Suprapubic skin (tissue), 4 donors: ENCODE data around the gene KARS1.

Experiments
- CTCF ChIP-seq, 2 donors: fragments of 200-600 bp in 1 of 2; fragments of 450-650 bp in 1 of 2; sonication (generic) in 1 of 2; IDR thresholded peaks; one replicate each; pipeline ENCODE4 v1.5.1; 2016 to 2019; ENCODE audit warnings: antibody characterized with exemption in 2 of 2, mild to moderate bottlenecking in 1 of 2, moderate library complexity in 1 of 2
- EP300 ChIP-seq: sonication (generic); formaldehyde crosslinking; IDR thresholded peaks from one replicate; pipeline ENCODE4 v1.6.1; 2017; ENCODE audit warnings: antibody characterized with exemption
- POLR2A ChIP-seq, 2 donors: fragments of 450-650 bp; IDR thresholded peaks; one replicate each; pipeline ENCODE4 v1.6.1; 2017; ENCODE audit warnings: antibody characterized with exemption in 2 of 2, mild to moderate bottlenecking in 2 of 2, moderate library complexity in 2 of 2
- POLR2AphosphoS5 ChIP-seq, 3 donors: sonication (generic); formaldehyde crosslinking; IDR thresholded peaks; one replicate each; pipeline ENCODE4 v1.6.1; 2017; ENCODE audit warnings: antibody characterized with exemption in 3 of 3

DNA sequence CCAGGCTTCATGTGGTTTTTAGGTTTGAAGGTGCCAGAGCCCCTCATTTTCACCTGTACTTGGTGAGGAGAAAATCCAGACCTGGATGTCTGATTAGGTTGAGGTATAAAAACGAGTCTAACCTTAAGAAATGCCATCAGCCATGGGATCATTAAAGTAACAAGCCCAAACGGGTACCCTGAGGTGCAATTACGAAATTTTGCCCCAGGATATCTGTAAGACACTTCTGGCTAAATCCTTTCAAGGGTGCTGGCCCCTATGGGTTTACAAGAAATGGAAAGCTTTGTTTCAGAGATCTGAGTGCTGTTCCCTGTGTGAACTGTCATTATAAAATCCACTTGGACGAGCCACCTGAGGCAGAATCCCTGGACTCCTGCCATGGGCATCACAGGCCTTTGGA lies 44.2 kb downstream of the KARS1 start:
- TF ChIP-seq POLR2AphosphoS5 (IDR thresholded peaks at IDR 0.05), result no peak
- no peak for TF ChIP-seq POLR2A (IDR thresholded peaks at IDR 0.05)
- TF ChIP-seq CTCF (IDR thresholded peaks at IDR 0.05), result no peak
- no peak for TF ChIP-seq EP300
